ENCODE data around the gene MGMT.

The MGMT gene

DNA sequence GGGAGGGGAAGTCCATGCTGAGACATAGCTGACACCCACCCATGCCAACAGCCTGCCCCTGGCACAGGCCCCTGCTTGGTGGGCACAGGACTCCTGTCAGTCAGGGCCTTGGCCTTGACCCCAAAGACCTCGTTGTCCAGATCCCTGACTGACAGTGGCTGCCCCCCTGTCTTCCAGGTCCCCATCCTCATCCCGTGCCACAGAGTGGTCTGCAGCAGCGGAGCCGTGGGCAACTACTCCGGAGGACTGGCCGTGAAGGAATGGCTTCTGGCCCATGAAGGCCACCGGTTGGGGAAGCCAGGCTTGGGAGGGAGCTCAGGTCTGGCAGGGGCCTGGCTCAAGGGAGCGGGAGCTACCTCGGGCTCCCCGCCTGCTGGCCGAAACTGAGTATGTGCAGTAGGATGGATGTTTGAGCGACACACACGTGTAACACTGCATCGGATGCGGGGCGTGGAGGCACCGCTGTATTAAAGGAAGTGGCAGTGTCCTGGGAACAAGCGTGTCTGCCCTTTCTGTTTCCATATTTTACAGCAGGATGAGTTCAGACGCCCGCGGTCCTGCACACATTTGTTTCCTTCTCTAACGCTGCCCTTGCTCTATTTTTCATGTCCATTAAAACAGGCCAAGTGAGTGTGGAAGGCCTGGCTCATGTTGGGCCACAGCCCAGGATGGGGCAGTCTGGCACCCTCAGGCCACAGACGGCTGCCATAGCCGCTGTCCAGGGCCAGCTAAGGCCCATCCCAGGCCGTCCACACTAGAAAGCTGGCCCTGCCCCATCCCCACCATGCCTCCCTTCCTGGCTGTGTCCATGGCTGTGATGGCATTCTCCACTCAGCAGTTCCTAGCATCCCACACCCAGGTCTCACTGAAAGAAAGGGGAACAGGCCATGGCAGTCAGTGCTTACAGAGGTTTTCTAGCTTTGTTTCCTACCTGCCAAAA is 299.8 kb downstream of the MGMT start:
- DNase-seq: no peak

DNA sequence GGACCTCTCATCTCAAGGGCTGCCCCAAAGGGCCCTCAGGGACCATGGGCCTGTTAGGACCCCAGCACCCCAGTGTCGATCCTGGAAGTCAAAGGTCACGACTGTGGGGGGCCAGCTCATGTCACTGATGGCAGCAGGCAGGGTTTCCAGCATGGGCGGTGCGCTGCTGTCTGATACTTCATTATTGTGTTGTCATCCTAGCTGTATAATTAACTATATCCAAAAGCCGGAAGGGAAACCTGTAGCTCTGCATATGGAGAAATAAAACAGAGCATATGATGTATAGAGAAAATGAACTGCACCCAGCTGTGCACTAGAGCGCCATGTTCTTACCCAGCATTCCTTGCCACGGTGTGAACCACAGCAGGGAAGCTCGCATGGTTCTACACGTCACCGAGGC is 300.7 kb downstream of the MGMT start:
- no peak for DNase-seq

DNA sequence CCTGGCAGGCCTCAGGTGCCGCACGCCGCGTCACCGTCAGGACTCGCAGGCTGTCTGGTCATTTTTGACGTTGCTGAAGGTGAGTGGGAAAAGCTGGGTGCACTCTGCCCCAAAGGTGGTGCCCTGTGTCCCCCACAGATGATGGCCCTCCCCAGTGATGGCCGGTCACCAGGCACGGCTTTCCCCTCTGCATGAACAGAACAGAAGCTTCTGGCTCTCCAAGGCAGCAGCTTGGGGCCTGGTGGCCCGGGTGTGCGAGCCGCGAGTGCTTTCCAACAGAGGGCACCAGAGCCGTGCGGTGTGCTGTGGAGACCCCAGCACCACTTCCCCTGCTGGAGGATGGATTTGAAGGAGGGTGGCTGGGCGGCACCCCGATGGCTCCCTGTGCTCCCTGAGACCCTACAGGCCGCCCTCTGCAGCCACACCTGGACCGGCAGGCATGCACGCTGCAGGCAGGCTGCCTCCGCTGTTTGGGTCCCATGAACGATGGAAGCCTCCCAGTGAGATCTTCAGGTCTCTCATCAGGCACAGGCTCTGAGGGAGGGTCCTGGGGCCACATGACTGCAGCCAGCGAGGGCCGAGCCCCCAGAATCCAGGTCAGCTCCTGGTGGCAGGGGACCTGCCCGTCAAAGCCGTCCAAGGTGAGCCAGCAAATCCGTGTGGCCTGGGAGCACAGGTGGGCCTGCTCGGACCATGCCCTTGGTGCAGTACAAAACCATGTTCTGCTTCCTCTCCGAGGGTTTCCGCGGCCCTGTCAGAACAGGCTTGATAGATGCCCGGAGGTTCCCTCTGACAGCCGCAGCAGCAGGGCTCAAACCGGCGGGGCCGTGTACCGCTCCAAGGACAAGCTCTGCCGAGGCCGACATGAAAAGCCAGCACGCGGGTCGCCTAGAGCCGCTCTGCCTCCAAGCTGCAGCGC is 301.7 kb downstream of the MGMT start:
- DNase-seq: no peak

DNA sequence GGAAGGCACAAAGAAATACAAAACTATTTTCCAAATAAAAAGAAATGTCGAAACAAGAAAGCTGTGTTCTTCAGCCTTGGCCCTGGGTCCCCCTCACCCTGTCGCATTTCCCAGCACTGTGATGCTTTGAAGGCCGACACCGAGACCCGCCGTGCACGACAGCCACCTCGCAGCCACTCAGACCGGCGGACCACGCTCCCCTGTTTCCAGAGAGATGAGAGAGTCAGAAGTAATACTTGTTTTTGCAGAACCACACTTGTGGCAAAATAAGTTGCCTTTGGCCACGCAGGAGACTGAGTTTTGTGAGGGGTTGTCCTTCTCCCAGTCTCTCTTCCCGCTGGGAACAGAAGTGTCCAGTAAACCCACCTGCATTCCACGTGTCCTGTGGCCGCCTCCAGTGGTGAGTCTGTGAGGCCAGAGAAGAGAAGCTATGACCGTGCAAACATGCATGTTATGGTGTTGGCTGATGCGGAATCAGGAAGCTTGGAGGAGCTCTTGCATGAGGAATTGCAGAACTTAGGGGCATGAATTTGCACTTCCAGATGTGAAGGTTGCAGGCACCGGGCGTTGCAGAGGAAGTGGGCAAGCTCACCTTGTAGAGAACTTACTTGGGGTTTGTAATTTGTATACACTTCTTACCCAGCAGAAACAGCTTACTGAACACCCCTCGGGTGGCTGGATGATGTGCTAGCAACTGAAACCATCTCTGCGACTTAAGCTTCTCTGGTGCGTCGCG is 302.5 kb downstream of the MGMT start:
- no peak for DNase-seq

DNA sequence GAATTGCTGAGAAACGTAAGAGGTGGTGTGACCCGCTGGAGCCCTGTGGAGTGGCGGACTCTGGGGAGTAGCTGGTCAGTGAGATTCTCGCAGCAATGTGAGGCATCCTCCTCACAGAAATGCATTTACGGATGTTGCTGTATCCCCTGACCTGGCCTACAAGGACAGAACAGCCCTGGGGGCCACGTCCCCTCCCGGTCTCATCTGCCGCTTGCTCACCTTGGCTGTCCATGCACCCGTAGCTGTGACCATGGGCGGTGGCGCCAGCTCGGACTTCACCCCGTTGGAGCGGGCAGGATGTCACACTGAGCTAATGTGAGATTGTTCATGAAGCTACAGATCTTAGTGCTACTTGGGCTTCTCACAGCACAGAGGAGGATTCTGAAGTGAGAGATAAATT is 303.2 kb downstream of the MGMT start:
- DNase-seq: no peak

DNA sequence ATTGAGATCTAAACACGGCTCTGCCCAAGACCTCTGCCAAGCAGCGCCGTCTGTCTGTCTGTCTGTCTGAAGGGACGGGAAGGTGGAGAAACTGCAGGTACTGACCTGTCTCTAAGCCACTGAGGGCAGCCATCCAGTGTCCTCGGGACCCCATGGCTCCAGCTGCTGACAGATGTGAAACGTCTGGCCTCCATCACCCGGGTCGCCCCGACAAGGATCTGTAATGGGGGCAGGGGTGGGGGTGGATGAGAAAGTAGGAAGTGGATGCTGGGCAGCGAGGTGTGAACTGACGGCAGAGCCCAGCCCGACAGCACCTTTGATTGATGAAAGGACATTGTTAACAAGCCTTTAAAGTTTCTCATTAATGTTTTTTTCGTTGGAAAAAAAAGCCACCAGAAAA is 304.0 kb downstream of the MGMT start:
- DNase-seq: no peak

DNA sequence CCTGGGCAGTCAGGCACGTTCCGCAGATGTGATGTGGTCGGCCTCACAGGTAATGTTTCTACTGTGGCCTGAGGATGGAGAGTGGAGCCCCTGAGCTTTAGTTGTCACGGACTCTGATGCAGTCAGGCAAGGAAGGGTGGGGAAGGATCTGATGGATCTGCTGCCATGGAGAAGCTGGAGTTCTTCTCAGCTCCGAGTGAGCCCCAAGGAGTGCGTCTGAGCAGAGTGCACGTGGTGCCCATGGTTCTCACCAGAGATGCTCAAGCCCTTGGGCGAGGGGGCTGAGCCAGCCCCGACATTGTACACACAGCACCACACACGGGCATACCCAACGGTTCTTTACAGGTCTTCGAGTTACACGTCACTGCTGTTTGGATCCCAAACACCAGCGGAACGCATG is 304.5 kb downstream of the MGMT start:
- DNase-seq: no peak

DNA sequence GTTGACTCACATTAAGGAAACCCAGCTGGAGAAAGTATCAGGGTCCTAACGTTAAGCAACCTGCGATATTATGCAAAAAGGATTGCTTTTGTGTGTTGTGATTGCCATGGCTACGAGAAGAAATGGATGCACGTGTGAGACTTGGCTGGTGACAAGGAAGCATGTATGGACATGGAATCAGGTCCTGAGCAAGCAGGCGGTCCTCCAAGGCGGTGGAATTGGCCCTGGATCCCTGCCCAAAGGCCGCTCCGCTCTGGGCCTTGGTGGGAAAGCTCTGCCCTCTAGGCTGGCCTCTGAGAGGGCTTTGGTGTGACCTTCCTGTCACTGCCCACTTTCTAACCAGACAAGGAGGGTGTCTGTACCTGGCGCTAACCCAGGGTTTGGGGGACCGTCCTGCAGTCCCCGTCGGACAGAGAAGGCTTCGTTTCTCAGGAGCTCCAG is 305.0 kb downstream of the MGMT start:
- DNase-seq: no peak

DNA sequence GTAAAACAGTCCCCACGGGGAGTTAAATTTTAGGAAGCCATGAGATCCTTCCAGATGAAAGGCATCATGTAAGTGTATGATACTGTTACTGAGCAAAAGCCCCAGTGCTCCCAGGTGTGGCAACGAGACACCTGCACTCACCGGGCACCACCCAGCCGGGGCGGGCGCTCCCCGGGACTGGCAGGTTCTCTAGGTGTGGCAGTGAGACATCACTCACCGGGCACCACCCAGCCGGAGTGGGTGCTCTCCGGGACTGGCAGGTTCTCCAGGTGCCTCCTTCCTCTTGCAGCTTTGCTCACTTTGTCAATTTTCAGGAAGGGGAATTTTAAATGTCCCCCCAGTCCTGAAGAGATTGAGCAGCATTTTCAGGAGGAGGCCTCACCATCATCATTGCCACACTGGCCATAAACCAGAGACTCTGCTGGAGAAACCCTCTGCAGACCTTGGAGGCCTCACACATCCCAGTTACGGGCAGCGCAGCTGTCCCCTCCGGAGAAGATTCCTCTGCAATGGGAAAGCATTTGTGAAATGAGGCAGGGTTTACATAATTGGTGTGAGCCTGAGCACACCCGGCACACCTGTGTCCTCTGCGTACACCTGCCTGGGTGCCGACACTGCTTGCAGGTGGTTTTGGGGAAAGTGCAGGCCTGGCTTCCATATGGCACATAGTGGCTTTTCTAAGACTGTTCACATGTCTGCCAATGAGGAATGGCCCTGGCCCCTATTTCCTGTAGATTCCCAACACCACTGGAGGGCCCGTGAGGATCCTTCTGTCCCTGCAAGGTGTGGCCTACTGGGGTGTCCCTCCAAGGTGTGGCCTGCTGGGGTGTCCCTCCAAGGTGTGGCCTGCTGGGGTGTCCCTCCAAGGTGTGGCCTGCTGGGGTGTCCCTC is 305.7 kb downstream of the MGMT start:
- DNase-seq: no peak

DNA sequence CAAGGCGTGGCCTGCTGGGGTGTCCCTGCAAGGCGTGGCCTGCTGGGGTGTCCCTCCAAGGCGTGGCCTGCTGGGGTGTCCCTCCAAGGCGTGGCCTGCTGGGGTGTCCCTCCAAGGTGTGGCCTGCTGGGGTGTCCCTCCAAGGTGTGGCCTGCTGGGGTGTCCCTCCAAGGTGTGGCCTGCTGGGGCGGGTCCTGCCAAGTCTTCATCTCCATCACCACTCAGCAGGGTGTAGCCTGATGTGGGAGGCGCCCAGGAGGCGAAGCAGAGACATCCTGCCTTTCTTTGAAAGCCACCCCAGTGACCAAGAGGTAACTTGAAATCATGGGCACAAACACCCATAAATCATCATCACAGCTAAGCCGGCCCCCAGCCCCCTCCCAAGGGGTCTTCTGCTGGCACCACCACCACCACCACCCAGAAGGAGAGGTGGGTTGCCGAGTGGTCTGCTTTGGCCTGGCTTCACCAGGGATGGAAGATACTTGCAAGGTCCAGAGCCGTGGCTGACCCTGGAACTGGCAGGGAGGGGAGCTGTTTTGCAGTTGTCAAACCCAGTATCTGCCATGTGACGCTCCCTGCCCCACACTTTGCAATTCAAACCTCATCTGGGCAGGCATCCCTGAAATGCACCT is 306.4 kb downstream of the MGMT start:
- no peak for DNase-seq

DNA sequence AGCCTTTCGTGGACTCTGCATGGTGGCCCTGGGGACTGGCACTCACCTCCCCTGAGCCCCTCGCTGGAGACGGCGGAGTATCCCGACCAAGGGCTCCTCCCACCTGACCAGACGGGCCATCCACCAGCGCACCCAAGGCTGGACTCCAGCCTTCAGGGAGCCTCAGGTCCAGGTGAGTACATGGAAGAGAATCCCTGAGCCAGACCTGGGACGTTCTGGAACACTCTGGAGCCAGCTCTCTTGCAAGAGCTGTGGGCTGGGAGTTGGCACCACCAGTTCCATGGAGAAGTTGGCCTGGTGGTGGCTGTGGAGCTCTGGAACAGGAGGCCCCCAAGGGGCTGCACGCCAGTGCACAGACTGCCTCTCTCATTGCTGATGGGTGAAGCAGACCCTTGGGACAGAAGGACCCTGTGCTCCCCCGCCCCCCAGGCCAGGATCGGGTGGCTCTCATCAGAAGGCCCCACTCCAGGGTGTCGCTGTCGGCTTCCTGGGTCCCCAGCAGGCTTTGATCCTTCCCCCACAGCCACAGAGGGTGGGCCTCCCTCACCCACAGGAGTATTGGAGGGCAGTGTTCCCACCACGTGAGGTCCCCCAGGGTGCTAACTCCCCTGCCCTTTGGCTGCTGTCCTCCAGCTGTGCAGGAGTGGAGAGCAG is 307.2 kb downstream of the MGMT start:
- no peak for DNase-seq

DNA sequence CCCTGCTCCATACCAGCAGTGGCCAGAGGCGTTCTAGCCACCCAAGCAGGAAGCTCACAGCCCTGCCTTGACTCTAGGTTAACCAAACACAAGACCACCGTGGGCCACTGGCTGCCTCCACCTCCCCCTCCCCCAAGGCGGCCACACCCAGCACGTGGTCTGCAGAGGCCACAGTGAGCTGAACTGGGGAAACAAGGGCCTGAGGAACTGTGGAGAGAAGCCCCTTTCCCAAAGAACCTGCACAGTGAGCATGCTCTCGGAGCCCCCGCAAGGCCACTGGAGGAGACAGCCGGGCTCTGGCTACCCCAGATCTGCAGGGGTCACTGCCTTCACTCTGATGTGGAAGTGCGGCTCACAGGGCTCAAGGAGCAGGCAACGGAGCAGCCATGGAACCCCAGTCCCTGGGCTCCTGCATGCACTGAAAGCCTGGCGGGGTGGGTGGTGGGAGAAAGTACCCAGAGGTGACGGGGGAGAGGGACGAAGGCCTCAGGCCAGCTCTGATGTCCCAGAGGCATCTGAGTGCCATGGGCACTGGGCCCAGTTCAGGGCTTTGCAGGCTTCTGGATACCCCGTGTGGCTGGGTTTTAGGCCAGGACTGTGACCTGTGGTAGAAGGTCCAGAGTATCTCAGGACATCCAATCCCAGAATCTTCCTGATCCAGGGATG is 307.8 kb downstream of the MGMT start:
- no peak for DNase-seq

DNA sequence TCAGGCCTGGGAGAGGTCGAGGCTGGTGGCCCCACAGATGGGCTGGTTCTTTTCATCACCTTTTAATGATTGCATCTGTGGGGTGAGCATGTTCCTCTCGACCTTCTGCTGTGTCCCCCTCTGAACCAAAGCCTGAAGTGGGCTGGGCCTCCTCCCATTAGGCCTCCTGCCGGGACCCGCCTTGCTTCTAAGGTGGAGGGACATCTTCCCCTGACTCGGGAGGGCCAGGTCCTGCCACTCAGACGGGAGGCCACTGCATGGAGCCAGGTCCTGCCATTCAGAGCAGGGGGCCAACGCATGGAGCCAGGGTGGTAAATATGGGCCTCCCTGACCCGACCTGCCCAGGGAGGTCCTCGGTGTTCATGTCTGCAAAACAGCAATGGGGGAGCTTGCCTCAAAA is 308.6 kb downstream of the MGMT start:
- no peak for DNase-seq

DNA sequence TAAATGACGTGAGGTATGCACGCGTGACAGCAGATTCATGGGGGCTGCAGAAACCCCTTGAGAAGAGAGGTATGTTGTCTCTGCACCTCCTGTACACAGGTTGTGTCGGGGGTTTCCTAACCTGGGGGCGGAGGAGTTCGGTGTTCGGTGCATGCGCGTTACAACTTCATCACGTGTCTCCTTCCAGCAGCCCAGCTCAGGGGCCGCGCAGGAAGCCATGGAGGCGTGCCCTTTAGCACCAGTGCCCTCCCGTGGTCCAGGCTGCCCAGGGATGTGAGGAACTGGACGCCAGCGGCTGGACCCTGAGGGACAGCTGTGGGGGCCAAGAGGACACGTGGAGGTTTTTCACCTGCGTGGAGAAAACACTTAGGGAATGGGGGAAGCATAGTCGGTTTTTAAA is 310.6 kb downstream of the MGMT start:
- no peak for DNase-seq

DNA sequence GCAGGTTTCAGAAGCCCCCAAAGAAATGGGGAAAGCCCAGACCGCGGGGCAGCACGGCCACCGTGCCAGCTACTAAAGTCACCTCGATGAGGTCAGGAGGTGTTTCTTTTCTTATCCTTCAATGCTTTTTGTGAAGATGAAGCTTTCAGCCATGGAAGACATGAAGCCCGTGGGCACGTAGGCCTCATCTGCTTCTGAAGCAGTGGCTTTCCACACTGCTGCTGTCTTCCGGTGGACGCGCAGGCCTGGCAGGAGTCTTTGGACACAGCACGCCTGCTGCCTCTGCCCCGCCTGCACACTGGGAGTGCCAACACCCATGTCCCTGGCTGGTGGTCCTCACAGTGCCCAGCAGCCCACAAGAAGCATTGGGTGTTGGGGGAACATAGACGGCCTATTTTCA is 311.5 kb downstream of the MGMT start:
- no peak for DNase-seq

DNA sequence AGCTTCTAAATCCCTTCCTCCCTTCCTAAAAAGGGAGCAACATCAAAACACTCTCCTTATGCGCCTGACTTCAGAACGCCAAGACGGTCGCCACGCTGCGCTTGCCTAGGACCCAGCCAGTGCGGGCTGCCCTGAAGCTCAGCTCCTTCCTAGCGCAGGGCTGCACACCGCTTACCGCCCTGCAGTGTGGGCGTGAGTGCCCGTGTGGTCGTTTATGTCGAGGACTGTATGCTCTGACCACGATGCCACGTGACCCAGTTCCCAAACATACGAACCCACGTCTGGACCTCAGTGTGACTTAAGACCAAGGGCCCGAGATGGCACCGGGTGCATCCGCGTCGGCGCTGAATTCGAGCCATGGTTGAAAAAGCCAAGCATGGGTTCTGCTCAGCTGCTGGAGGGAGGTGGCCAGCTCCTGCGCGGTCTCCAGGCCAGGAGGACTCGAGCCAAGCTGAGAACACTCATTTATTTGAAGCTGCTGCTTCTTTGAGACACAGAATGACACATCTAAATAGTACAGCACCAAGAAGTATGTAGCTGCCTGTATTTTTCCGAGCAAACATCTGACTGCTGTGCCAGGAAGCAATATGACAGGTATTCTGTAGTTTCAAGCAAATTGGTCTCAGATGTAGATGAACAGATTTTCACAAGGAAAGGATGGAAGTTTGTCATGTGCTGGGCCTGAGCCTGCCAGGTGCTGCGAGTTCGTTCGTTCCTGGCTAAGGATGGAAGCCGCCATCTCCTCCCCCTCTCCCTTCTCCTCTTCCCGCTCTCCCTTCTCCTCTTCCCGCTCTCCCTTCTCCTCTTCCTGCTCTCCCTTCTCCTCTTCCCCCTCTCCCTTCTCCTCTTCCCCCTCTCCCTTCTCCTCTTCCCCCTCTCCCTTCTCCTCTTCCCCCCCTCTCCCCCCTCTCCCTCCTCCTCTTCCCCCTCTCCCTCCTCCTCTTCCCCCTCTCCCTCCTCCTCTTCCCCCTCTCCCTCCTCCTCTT is 312.4 kb downstream of the MGMT start:
- DNase-seq: no peak

DNA sequence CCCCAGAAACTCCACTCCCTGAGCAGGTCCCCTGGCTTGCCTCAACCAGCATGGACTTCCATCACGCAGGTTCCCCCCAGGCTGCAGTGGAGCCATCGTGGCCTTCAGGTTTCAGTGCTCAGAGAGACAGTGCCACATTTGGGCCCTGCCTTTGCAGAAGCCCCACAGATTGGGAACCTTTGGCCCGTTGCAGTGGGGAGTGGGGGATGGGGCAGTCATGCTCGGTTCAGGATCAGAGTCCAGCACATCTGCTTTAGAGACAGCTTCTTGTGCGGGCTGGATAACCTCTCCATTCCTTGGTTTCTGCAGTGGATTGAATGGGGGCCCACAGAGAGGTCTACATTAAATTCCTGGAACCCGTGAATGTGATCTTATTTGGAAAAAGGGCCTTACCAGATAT is 313.2 kb downstream of the MGMT start:
- DNase-seq: no peak

DNA sequence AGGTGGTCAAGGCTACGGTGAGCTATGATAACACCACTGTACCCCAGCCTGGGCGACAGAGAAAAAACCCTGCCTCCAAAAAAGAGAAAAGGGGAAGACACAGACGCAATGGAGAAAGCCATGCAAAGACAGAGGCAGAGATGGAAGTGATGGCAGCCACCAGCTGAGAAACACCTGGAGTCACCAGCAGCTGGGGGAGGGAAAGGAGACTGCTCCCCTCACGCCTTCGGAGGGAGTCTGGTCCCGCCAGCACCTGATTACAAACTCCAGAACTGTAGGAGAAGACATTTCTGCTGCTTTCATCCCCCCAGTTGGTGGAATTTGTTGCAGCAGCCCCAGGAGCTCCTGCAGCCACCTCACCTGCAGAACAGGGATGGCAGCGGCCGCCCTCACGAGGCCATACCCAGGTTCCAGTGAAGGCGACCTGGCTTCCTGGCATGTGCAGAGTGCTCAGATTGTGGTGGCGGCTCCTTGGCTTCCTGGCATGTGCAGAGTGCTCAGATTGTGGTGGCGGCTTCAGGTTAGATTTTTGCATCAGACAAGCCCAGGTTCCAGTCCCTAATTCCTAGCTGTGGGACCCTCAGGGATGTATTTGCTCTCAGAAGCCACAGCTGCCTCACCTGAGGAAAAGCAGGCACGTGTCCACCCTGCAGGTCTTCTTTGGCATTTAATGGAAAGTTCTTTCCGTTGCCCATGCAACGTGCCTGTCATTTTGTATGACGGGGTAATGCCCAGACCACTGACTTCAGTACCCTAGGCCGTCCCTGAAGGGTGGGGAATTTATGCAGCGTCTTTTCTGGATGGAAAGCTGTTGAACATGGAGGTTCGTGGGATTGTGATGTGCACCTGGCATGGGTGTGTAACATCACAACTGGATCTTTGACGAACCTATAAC is 314.1 kb downstream of the MGMT start:
- DNase-seq: no peak

All from CD4-positive, alpha-beta T cell treated with Interferon gamma for 1 hour (primary cell).